Measurements from ENCODE around the gene ADAM8.

The ADAM8 gene

GRCh38 chr10:133308421-133309099 lies 31.9 kb upstream of the ADAM8 start, which contains the start of the genes TUBGCP2 and ZNF511:
Gene TUBGCP2 (minus strand): TSS chr10:133308872. CDS start chr10:133302941, 5,931 bp downstream.
Gene ZNF511 (plus strand): TSS chr10:133308914. CDS start chr10:133308944, 30 bp downstream.
- H3K4me3 ChIP-seq = peak within 1 kb of the TSS; percentile 92
- H3K27ac ChIP-seq = peak within 1 kb of the TSS; percentile 92 to 97
- peak; percentile 93 for DNase-seq (ENCODE audit: low spot score)
- TF ChIP-seq CTCF (IDR thresholded peaks at IDR 0.05) = no peak

- TF ChIP-seq CTCF (IDR thresholded peaks at IDR 0.05) = no peak
- no peak for DNase-seq (ENCODE audit: low spot score)
- Histone ChIP-seq H3K27ac (peak overlapping the region; percentile 92 to 97), H3K4me3 (peak overlapping the region; percentile 92)
Measured at GRCh38 chr10:133307776-133308420, 31.2 kb upstream of the ADAM8 start.

GRCh38 chr10:133306941-133307379 lies 30.3 kb upstream of the ADAM8 start:
- H3K4me3 ChIP-seq = peak overlapping the region; percentile 92
- no peak for TF ChIP-seq CTCF (IDR thresholded peaks at IDR 0.05)
- no peak overlapping the region for H3K27ac ChIP-seq
- DNase-seq (ENCODE audit: low spot score) = no peak

GRCh38 chr10:133306097-133306476 lies 29.4 kb upstream of the ADAM8 start:
- Histone ChIP-seq H3K27ac (peak overlapping the region in 1 of 2 donors; percentile 62), H3K4me3 (no peak overlapping the region)

GRCh38 chr10:133303206-133303605 lies 26.5 kb upstream of the ADAM8 start:
- H3K4me3 ChIP-seq = no peak overlapping the region
- H3K27ac ChIP-seq = no peak overlapping the region
- TF ChIP-seq CTCF (IDR thresholded peaks at IDR 0.05) = no peak
- no peak for DNase-seq (ENCODE audit: low spot score)

More at GRCh38 chr10:133306097-133306476, 29.4 kb upstream of the ADAM8 start:
- no peak for DNase-seq (ENCODE audit: low spot score)
- TF ChIP-seq CTCF (IDR thresholded peaks at IDR 0.05) = no peak

GRCh38 chr10:133302230-133302629 lies 25.6 kb upstream of the ADAM8 start:
- no peak overlapping the region for H3K4me3 ChIP-seq

More at GRCh38 chr10:133302230-133302629, 25.6 kb upstream of the ADAM8 start:
- no peak overlapping the region for H3K27ac ChIP-seq
- no peak for TF ChIP-seq CTCF (IDR thresholded peaks at IDR 0.05)
- no peak for DNase-seq (ENCODE audit: low spot score)

Data from coronary artery (tissue), 2 donors.